ENCODE data around the gene MTAP.

DNA sequence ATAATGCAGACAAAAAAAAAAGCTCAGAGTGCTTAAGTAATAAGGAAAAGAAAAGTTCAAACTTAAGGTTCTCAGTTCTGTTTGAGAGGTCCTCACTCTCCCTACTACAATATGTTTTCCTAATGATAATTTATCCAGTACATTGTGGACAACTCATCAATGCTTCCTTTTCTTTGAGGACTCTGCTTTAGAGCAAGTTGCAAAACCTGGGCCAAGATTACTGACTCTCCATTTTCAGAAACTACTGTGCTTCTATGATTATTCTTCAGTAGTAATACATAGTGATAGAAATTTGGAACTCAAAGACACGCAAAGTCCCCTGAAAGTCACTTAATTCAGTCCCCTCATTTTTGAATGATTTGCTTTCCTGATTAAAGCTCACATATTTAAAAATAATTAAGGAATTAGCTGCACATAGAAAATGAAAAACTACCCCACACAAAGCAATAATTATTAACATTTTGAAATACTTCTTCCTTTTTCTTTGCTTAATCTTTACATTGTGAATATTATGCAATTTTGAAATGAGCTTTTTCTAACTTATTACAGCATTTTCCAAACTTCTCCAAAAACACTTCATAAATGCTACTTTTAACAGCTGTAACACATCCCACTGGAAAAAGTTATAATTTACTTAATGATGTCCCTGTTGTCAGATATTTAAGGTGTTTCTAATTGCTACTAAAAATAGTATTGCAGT, 180.6 kb downstream of the MTAP start:
- TF ChIP-seq SIN3A (IDR thresholded peaks at IDR 0.05; ENCODE audit: borderline replicate concordance, insufficient read depth, low read length): no peak
- TF ChIP-seq, protein P1, sequence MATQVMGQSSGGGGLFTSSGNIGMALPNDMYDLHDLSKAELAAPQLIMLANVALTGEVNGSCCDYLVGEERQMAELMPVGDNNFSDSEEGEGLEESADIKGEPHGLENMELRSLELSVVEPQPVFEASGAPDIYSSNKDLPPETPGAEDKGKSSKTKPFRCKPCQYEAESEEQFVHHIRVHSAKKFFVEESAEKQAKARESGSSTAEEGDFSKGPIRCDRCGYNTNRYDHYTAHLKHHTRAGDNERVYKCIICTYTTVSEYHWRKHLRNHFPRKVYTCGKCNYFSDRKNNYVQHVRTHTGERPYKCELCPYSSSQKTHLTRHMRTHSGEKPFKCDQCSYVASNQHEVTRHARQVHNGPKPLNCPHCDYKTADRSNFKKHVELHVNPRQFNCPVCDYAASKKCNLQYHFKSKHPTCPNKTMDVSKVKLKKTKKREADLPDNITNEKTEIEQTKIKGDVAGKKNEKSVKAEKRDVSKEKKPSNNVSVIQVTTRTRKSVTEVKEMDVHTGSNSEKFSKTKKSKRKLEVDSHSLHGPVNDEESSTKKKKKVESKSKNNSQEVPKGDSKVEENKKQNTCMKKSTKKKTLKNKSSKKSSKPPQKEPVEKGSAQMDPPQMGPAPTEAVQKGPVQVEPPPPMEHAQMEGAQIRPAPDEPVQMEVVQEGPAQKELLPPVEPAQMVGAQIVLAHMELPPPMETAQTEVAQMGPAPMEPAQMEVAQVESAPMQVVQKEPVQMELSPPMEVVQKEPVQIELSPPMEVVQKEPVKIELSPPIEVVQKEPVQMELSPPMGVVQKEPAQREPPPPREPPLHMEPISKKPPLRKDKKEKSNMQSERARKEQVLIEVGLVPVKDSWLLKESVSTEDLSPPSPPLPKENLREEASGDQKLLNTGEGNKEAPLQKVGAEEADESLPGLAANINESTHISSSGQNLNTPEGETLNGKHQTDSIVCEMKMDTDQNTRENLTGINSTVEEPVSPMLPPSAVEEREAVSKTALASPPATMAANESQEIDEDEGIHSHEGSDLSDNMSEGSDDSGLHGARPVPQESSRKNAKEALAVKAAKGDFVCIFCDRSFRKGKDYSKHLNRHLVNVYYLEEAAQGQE (IDR thresholded peaks at IDR 0.05; ENCODE audit: insufficient read depth in 1 of 2, low read depth in 2 of 2, low read length in 2 of 2): no peak

Measured in PFSK-1 (cell line).